HepG2 (cell line): ENCODE results near the gene TPH1.

Experiments used
- BCL3 ChIP-seq: sonication (generic); formaldehyde crosslinking; IDR thresholded peaks from 2 replicates; pipeline ENCODE4 v1.5.1; 2020; ENCODE audit warnings: mild to moderate bottlenecking, missing genetic modification reagents, moderate library complexity
- FOXJ3 ChIP-seq: sonication (generic); formaldehyde crosslinking; IDR thresholded peaks from 2 replicates; pipeline ENCODE4 v1.4.0; 2020; ENCODE audit warnings: missing genetic modification reagents, mild to moderate bottlenecking, borderline replicate concordance
- HNF4A ChIP-seq: sonication (generic); formaldehyde crosslinking; IDR thresholded peaks from 2 replicates; pipeline ENCODE4 v1.4.0; 2020; ENCODE audit warnings: missing genetic modification reagents
- MXD4 ChIP-seq: IDR thresholded peaks from 2 replicates; pipeline ENCODE4 v1.6.1; 2016; ENCODE audit warnings: mild to moderate bottlenecking, missing biosample characterization, missing genetic modification reagents
- POLR2AphosphoS5 ChIP-seq: IDR thresholded peaks from 2 replicates; pipeline ENCODE4 v1.6.1; 2012; ENCODE audit warnings: low read depth, low read length
- SMAD3 ChIP-seq: sonication (generic); formaldehyde crosslinking; IDR thresholded peaks from 2 replicates; pipeline ENCODE4 v1.4.0; 2020; ENCODE audit warnings: missing genetic modification reagents
- SNRNP70 ChIP-seq: fragments of 200-400 bp; formaldehyde crosslinking; IDR thresholded peaks from 2 replicates; pipeline ENCODE4 v1.6.1; 2017; ENCODE audit warnings: mild to moderate bottlenecking, low read depth, low read length, moderate library complexity
- SP2 ChIP-seq: sonication (generic); formaldehyde crosslinking; IDR thresholded peaks from 2 replicates; pipeline ENCODE4 v1.5.1; 2020; ENCODE audit warnings: mild to moderate bottlenecking, missing genetic modification reagents
- TEF ChIP-seq: sonication (generic); formaldehyde crosslinking; IDR thresholded peaks from 2 replicates; pipeline ENCODE4 v1.5.0; 2020; ENCODE audit warnings: missing genetic modification reagents
- ZBTB44 ChIP-seq: sonication (generic); formaldehyde crosslinking; IDR thresholded peaks from 2 replicates; pipeline ENCODE4 v1.4.0; 2020; ENCODE audit warnings: missing genetic modification reagents
- ZNF446 ChIP-seq: sonication (generic); formaldehyde crosslinking; IDR thresholded peaks from 2 replicates; pipeline ENCODE4 v1.5.0; 2020; ENCODE audit warnings: mild to moderate bottlenecking, missing genetic modification reagents
- ZNF550 ChIP-seq: sonication (generic); formaldehyde crosslinking; IDR thresholded peaks from 2 replicates; pipeline ENCODE4 v1.4.0; 2020; ENCODE audit warnings: mild to moderate bottlenecking, missing genetic modification reagents, borderline replicate concordance
- ZNF740 ChIP-seq: sonication (generic); formaldehyde crosslinking; IDR thresholded peaks from 2 replicates; pipeline ENCODE4 v1.4.0; 2020; ENCODE audit warnings: missing genetic modification reagents
- ZSCAN5A ChIP-seq: sonication (generic); formaldehyde crosslinking; IDR thresholded peaks from 2 replicates; pipeline ENCODE4 v1.8.0; 2022; ENCODE audit warnings: mild to moderate bottlenecking, missing genetic modification reagents, borderline replicate concordance

- TF ChIP-seq MXD4, result no peak
- no peak for TF ChIP-seq POLR2AphosphoS5
- no peak for TF ChIP-seq TEF (CRISPR knock-in tag)
- no peak for TF ChIP-seq ZNF446
- TF ChIP-seq BCL3 (CRISPR knock-in tag), result no peak
- TF ChIP-seq SNRNP70, result no peak
- TF ChIP-seq HNF4A, result no peak
- no peak for TF ChIP-seq SP2 (CRISPR knock-in tag)
- TF ChIP-seq ZNF550 (CRISPR knock-in tag), result no peak
- TF ChIP-seq ZSCAN5A (CRISPR knock-in tag), result no peak
- no peak for TF ChIP-seq ZNF740 (CRISPR knock-in tag)
- no peak for TF ChIP-seq FOXJ3 (CRISPR knock-in tag)
- no peak for TF ChIP-seq SMAD3 (CRISPR knock-in tag)
- TF ChIP-seq ZBTB44 (CRISPR knock-in tag), result no peak
These were observed 26.4 kb downstream of the TPH1 start for GRCh38 chr11:18019650-18020049.
